ENCODE results near the gene AFAP1L2.

Gene AFAP1L2

DNA sequence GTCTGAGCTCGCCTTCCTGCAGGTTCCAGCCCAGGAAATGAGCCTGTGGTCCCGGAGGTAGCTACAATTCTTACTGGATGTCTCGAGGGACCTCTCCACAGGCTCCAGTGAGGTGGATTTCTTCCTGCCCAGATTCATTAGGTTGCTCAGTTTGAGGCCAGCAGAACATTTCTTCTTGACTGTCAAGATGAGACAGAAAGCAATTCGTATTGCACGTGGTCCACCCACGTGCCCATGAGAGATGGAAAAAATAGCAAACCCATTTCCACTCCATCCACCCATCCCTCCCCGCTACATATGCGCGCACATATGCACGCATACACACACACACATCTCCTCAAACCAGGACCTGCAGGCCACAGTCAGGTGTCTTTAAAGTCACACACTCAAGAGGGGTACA, 96.6 kb downstream of the AFAP1L2 start:
- no peak for FAIRE-seq

- FAIRE-seq: no peak
These were observed 98.0 kb downstream of the AFAP1L2 start for GRCh38 chr10:114306116-114306973.

DNA sequence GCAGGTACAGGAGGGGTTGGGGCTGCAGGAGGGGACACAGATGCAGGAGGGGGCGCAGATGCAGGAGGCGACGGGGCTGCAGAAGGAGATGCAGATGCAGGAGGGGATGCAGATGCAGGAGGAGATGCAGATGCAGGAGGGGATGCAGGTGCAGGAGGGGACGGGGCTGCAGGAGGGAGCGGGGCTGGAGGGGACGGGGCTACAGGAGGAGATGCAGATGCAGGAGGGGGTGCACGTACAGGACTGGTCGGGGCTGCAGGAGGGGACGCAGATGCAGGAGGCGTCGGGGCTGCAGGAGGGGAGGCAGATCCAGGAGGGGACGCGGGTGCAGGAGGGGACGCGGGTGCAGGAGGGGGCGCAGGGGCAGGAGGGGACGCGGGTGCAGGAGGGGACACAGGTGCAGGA, 98.8 kb downstream of the AFAP1L2 start:
- no peak for FAIRE-seq

DNA sequence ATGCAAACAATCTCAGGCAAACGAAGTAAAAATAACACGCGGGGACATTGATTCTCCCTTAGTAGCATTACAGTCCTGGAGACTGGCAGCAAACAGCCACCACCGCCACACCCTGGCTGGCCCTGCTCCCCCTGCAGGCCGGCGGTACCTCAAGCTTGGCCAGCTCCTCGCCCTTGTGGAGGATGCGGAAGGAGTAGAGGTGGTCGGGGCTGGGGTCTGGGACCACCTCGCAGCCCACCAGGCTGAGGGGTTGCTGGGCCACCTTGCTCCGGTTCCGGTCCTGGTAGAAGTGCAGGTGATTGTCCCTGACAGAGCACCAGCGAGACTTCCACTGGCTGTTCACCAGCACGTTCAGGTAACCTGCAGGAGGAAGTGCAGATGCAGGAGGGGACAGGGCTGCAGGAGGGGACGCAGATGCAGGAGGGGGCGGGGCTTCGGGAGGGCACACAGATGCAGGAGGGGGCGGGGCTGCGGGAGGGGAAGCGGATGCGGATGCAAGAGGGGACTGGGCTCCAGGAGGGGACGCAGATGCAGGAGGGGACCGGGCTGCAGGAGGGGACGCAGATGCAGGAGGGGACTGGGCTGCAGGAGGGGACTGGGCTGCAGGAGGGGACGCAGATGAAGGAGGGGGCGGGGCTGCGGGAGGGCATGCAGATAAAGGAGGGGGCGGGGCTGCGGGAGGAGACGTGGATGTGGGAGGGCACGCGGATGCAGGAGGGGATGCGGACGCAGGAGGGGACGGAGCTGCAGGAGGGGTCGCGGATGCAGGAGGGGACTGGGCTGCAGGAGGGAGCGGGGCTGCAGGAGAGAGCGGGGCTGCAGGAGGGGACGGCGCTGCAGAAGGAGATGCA, 99.5 kb downstream of the AFAP1L2 start:
- FAIRE-seq: no peak

DNA sequence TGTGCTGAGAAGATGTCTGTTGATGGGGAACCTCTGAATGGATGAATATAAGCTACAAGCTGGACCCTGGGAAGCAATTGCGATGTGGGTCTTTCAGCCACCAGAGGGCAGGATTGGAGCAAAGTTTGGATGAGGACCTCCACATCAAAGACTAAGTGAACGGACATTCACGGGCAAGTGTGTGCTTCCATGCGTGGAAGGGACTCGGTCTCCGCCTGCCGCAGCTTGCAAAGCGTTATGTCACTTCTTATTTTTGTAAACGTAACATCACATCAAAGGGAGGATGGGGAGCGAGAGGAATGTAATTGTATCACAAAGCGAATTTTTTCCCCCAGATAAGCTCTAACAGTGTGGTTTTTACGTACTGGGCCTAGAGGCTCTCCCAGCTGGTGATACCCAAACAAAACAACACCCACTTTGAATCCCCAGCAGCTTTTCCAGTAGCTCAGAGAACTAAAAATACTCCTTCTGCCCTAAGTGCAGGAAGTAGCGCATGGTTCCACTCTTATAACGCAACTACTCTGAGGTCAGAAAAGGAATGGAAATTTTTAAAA, 100.2 kb downstream of the AFAP1L2 start:
- FAIRE-seq: no peak

DNA sequence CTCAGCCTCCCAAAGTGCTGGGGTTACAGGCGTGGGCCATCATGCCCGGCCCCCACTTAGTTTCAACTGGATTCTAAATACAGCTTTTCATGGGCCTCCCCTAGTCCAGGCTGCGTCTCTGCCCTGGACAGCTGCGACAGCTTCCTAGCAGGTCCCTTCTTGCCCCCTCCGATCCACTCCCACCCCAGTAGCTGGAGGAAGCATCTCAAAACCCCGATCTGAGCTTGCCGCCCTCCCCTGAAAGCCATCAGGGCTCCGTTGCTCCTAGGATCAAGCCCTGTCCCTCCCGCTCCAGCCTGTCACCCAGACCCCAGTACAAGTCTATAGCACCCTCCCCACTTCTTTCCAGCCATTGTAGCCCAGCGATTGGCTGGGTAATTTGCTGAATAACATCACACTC, 100.7 kb downstream of the AFAP1L2 start:
- FAIRE-seq: no peak

GRCh38 chr10:114301951-114302710, 102.2 kb downstream of the AFAP1L2 start:
- FAIRE-seq: no peak

GRCh38 chr10:114301177-114301576, 103.1 kb downstream of the AFAP1L2 start:
- no peak for FAIRE-seq

- no peak for FAIRE-seq
These were observed 104.2 kb downstream of the AFAP1L2 start for GRCh38 chr10:114300036-114300645.

GRCh38 chr10:114297136-114297705, 107.1 kb downstream of the AFAP1L2 start:
- FAIRE-seq: no peak

GRCh38 chr10:114295393-114295792, 108.9 kb downstream of the AFAP1L2 start:
- FAIRE-seq: no peak

- no peak for FAIRE-seq
These were observed 109.8 kb downstream of the AFAP1L2 start for GRCh38 chr10:114294549-114294948.

- no peak for FAIRE-seq
These were observed 111.2 kb downstream of the AFAP1L2 start for GRCh38 chr10:114293075-114293474.

DNA sequence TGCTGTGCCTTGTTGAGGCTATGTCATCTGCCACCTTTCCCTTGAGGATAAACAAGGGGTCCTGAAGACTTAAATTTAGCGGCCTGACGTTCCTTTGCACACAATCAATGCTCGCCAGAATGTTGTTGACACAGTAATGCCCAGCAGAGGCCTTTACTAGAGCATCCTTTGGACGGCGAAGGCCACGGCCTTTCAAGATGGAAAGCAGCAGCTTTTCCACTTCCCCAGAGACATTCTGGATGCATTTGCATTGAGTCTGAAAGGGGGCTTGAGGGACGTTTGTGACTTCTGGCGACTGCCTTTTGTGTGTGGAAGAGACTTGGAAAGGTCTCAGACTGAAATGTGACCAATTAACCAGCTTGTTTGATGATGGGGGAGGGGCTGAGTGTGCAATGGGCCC, 112.8 kb downstream of the AFAP1L2 start:
- no peak for FAIRE-seq

GRCh38 chr10:114291076-114291475, 113.2 kb downstream of the AFAP1L2 start:
- no peak for FAIRE-seq

DNA sequence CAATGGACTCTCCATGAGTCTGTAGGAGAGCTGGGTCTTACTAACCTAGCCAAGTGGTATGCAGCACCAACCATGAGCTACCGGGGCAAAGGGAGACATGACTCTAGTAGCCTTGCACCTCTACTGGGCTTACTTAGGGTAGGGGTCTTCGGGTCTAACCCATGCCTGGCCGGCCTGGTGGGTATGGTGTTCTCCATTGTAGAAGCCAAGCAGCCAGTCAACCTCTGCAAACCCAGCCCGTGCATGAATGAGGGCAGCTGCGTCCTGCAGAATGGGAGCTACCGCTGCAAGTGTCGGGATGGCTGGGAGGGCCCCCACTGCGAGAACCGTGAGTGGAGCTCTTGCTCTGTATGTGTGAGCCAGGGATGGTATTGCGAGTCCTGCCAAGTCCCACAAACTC, 114.3 kb downstream of the AFAP1L2 start:
- no peak for FAIRE-seq

GRCh38 chr10:114289096-114289436, 115.2 kb downstream of the AFAP1L2 start:
- FAIRE-seq: no peak

DNA sequence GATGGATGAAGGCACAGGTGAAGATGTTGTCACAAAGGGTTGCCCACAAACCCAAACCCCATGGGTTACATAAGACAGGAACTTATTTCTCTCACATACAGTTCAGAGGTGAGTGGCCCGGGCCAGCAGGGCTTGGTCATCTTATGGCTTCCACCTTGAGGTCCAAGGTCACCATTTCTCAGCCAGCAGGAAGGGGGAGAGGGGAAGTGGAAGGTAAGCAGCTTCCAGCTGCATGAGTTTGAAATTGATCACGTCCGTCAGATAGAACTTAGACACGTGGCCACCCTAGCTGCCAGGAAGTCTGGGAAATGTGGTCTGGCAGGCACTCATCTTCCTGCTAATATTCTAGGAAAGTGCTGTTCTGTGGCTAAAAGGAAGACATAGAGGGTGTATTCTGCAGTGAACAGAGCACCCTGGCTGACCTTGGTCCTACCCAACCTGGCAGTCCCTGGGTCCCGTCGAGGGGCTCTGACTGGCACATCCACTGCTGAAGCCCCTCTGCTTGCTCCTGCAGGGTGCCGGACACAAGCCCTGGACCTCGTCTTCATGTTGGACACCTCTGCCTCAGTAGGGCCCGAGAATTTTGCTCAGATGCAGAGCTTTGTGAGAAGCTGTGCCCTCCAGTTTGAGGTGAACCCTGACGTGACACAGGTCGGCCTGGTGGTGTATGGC, 115.7 kb downstream of the AFAP1L2 start:
- no peak for FAIRE-seq

DNA sequence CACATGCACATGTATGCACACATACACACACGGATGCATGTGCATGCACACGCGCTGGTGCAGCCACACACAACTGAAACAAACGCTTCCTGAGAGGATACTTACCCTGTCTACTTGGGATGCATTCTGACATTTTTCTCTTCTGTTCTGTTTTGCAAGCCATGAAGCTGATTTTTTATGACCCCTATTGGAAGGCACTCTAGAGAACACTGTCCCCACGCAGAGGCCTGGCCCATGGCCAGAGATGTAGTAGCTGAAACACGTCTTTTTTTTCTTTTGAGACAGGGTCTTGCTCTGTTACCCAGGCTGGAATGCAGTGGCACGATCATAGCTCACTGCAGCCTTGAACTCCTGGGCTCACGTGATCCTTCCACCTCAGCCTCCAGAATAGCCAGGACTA, 117.4 kb downstream of the AFAP1L2 start:
- FAIRE-seq: no peak

GRCh38 chr10:114285961-114286441, 118.3 kb downstream of the AFAP1L2 start:
- FAIRE-seq: no peak

DNA sequence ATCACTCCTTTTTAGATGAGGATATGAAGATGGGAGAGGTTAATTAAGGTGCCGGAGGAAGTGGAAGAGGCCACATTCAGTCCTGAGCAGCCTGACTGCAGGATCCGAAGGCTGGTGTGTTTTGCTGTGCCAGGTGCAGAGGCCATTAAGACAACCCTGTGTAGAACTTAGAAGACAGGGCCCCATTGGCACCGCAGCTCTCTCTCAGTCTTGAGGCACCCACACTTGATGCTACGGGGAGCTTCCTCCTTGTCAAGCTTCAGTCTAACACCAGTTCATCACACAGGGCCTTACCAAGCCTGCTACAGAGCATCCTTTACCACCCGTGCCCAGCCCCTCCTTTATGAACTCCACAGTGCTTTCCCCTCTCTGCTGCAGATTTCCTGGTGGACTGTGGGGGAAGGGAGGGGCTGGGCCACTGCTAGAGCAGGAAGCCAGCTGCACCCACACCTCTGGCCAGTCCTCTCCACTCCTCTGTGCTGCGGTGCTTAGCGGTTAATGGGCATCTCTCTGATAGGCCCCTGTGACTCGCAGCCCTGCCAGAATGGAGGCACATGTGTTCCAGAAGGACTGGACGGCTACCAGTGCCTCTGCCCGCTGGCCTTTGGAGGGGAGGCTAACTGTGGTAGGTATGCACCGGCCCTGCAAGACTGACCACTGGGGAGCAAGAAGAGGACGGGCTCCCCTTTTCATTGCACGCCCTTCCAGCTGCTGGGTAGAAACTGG, 119.8 kb downstream of the AFAP1L2 start:
- FAIRE-seq: no peak

All from G401.6 (cell line).